PFSK-1 (cell line): ENCODE measurements around the gene PCSK2.

ENCODE experiments used
- FOXP2 ChIP-seq: optimal IDR thresholded peaks from 2 replicates; pipeline ENCODE3; 2011; ENCODE audit warnings: borderline replicate concordance, control low read depth, inconsistent platforms; ENCODE audit not compliant: insufficient read depth; ENCODE audit errors: extremely low read length, extremely low read depth
- POLR2AphosphoS5 ChIP-seq: IDR thresholded peaks from 2 replicates; pipeline ENCODE4 v1.6.1; 2012; ENCODE audit warnings: low read depth, mild to moderate bottlenecking, control low read depth, low read length, moderate library complexity
- REST ChIP-seq, 2 experiments: IDR thresholded peaks; 2 replicates each; pipeline versions ENCODE4 v1.6.1 to v1.8.0; 2011 to 2012; ENCODE audit warnings: low read depth in 2 of 2, low read length in 2 of 2, control low read depth in 1 of 2, inconsistent platforms in 1 of 2, mild to moderate bottlenecking in 1 of 2, moderate library complexity in 1 of 2; ENCODE audit not compliant: insufficient read depth in 1 of 2
- SIN3A ChIP-seq: IDR thresholded peaks from 2 replicates; pipeline ENCODE4 v1.6.1; 2012; ENCODE audit warnings: mild to moderate bottlenecking, low read length, moderate library complexity, borderline replicate concordance; ENCODE audit not compliant: insufficient read depth
- TAF1 ChIP-seq: IDR thresholded peaks from 2 replicates; pipeline ENCODE4 v1.6.1; 2012; ENCODE audit warnings: low read length, control low read depth, borderline replicate concordance; ENCODE audit not compliant: insufficient read depth

- TF ChIP-seq POLR2AphosphoS5 (no peak), REST (IDR thresholded peaks at IDR 0.05; ENCODE audit: insufficient read depth in 1 of 2, low read depth in 2 of 2, low read length in 2 of 2) (no peak), SIN3A (no peak), FOXP2 (no peak), TAF1 (no peak)
Measured at GRCh38 chr20:17436664-17437063, 209.8 kb downstream of the PCSK2 start.
